ENCODE data around the gene OPALIN. TPM values are rescaled to one million over a fixed set of nuclear protein-coding genes. Genes with fewer than 3 reads are reported as not detected.

Gene OPALIN
- not detected for total RNA-seq
- long read RNA-seq, donor 1, result 0 reads
- long read RNA-seq, donor 2, result 0 reads

DNA sequence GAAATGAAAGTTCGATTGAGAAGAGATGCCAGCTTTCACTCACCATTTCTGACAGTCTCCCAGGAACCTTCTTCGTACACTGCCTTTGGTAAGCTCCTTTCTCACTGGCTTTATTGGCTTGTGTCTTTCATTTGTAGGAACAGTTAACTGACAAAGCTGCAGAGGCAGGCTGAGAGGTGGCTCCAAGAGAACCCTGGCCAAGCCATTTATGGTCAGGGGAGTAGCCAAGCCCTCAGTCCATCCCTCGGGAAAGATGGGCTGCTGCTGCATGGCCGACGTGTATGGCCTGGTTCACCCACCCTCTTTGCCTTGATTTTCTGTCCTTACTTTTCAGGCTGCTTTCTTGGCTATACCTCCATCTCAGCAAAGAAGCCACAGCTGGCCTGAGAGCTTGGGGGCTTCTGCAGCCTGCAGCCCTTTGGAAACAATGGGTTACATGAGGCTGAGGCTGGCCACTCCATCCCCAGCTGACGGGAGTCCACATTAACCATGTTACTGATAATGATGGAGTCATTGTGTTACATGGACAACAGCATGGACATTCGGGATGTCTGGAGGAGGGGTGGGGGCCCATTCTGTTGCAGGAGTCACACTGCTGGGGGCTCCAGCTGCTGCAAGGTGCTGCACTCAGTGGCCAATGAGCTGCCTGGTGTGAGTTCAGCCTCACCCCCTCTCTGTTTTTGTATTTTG, at the start of gene OPALIN:
Gene OPALIN, minus strand, starts transcription at position 152 of the 690 bp plus-strand sequence. Its CDS starts 106 bp downstream, at position 46.
- Histone ChIP-seq H3K36me3 (ENCODE audit: low read depth) (no peaks in the 10 kb centered on the region), H3K4me1 (ENCODE audit: low read depth) (no peaks in the 10 kb centered on the region), H3K9me3 (no peaks in the 10 kb centered on the region), H3K4me3 (no peak within 1 kb of the TSS)
- intact Hi-C loops (cut with DNase I, micrococcal nuclease), result no loop called here
- no peak for TF ChIP-seq CTCF (IDR thresholded peaks at IDR 0.05)
- DNase-seq, result no peak
- ATAC-seq, result no peak

GRCh38 chr10:96408201-96408600, 49.4 kb upstream of the OPALIN start:
- no peak for TF ChIP-seq CTCF (IDR thresholded peaks at IDR 0.05)
- Histone ChIP-seq H3K4me1 (ENCODE audit: low read depth) (no peaks in the 10 kb centered on the region), H3K36me3 (ENCODE audit: low read depth) (no peaks in the 10 kb centered on the region), H3K4me3 (no peak overlapping the region), H3K9me3 (no peaks in the 10 kb centered on the region)
- DNase-seq, result no peak
- intact Hi-C loops (cut with DNase I, micrococcal nuclease), result no loop called here
- no peak for ATAC-seq

GRCh38 chr10:96407560-96408069, 48.8 kb upstream of the OPALIN start:
- no peak for DNase-seq
- Histone ChIP-seq H3K9me3 (no peaks in the 10 kb centered on the region), H3K4me3 (no peak overlapping the region), H3K36me3 (ENCODE audit: low read depth) (no peaks in the 10 kb centered on the region), H3K4me1 (ENCODE audit: low read depth) (no peaks in the 10 kb centered on the region)
- no peak for TF ChIP-seq CTCF (IDR thresholded peaks at IDR 0.05)
- intact Hi-C loops (cut with DNase I, micrococcal nuclease), result no loop called here
- no peak for ATAC-seq

- Histone ChIP-seq H3K4me1 (ENCODE audit: low read depth) (no peaks in the 10 kb centered on the region), H3K9me3 (no peaks in the 10 kb centered on the region), H3K4me3 (no peak overlapping the region), H3K36me3 (ENCODE audit: low read depth) (no peaks in the 10 kb centered on the region)
- no peak for ATAC-seq
- intact Hi-C loops (cut with DNase I, micrococcal nuclease), result no loop called here
- no peak for DNase-seq
- no peak for TF ChIP-seq CTCF (IDR thresholded peaks at IDR 0.05)
Observed at GRCh38 chr10:96406091-96406490, 47.3 kb upstream of the OPALIN start.

- ATAC-seq, result no peak
- no peaks in the 10 kb centered on the region for H3K4me1 ChIP-seq (ENCODE audit: low read depth)
- no peak for DNase-seq
- H3K9me3 ChIP-seq, result no peaks in the 10 kb centered on the region
- H3K4me3 ChIP-seq, result no peak overlapping the region
- no peak for TF ChIP-seq CTCF (IDR thresholded peaks at IDR 0.05)
- intact Hi-C loops (cut with DNase I, micrococcal nuclease), result no loop called here
- H3K36me3 ChIP-seq (ENCODE audit: low read depth), result no peaks in the 10 kb centered on the region
Observed at GRCh38 chr10:96402417-96403305, 43.9 kb upstream of the OPALIN start.

Data from mucosa of descending colon (tissue), 3 donors.